K562 (cell line): ENCODE results near the gene SGTB. TPM values are rescaled to one million over a fixed set of nuclear protein-coding genes. Genes with fewer than 3 reads are reported as not detected.
A peak's percentile ranks its signal among the peaks of the same experiment; 100 is the strongest.

Source experiments
- ARID3B ChIP-seq: fragments of 250-450 bp; sonication (Bioruptor Pico); IDR thresholded peaks from 2 replicates; pipeline ENCODE4 v1.4.0; 2020; ENCODE audit warnings: borderline replicate concordance
- IRF1 ChIP-seq: sonication (generic); formaldehyde crosslinking; IDR thresholded peaks from 2 replicates; pipeline ENCODE4 v1.8.0; 2022; ENCODE audit warnings: missing genetic modification reagents, mild to moderate bottlenecking, borderline replicate concordance
- JUN ChIP-seq, 2 experiments: sonication (generic) in 1 of 2; formaldehyde crosslinking in 1 of 2; IDR thresholded peaks; 2 replicates each; pipeline versions ENCODE4 v1.6.1 to v1.8.0; 2012 to 2022; ENCODE audit warnings: borderline replicate concordance in 2 of 2, mild to moderate bottlenecking in 2 of 2, improper control_type of control experiment in 1 of 2, low read depth in 1 of 2, low read length in 1 of 2, missing genetic modification reagents in 1 of 2
- L3MBTL2 ChIP-seq: fragments of 450-650 bp; IDR thresholded peaks from 2 replicates; pipeline ENCODE4 v1.6.1; 2016; ENCODE audit warnings: mild to moderate bottlenecking, moderate library complexity
- MTA3 ChIP-seq: fragments of 450-650 bp; formaldehyde crosslinking; IDR thresholded peaks from 2 replicates; pipeline ENCODE4 v1.6.1; 2017; ENCODE audit warnings: mild to moderate bottlenecking, borderline replicate concordance
- NFYB ChIP-seq: IDR thresholded peaks from 2 replicates; pipeline ENCODE4 v1.6.1; 2011; ENCODE audit warnings: mild to moderate bottlenecking, moderate library complexity; ENCODE audit not compliant: insufficient read length; ENCODE audit errors: extremely low read depth
- NR3C1 ChIP-seq: sonication (generic); formaldehyde crosslinking; IDR thresholded peaks from 2 replicates; pipeline ENCODE4 v1.8.1; 2022; ENCODE audit warnings: missing genetic modification reagents
- NRF1 ChIP-seq, 2 experiments: fragments of 450-650 bp; IDR thresholded peaks in 1 of 2; conservative IDR thresholded peaks in 1 of 2; 2 replicates each; pipeline ENCODE4 v1.6.1; 2014; ENCODE audit warnings: mild to moderate bottlenecking in 2 of 2
- SNRNP70 ChIP-seq: fragments of 200-400 bp; formaldehyde crosslinking; optimal IDR thresholded peaks from 2 replicates; pipeline ENCODE3; 2017; ENCODE audit warnings: low read depth, low read length
- TGIF2 ChIP-seq: sonication (generic); formaldehyde crosslinking; IDR thresholded peaks from 2 replicates; pipeline ENCODE4 v1.8.1; 2022; ENCODE audit warnings: mild to moderate bottlenecking, missing genetic modification reagents, moderate library complexity
- YY1 ChIP-seq, 3 experiments: IDR thresholded peaks; 2 replicates each; pipeline ENCODE4 v1.6.1; 2011; ENCODE audit warnings: low read length in 2 of 3, mild to moderate bottlenecking in 2 of 3, moderate library complexity in 2 of 3, borderline replicate concordance in 1 of 3, control low read depth in 1 of 3, low read depth in 1 of 3; ENCODE audit not compliant: insufficient read depth in 3 of 3, insufficient replicate concordance in 2 of 3, control insufficient read depth in 1 of 3, insufficient read length in 1 of 3; ENCODE audit errors: extremely low read depth in 1 of 3
- ZBTB7A ChIP-seq: IDR thresholded peaks from 2 replicates; pipeline ENCODE4 v1.6.1; 2011; ENCODE audit warnings: low read depth, mild to moderate bottlenecking, low read length, moderate library complexity, borderline replicate concordance; ENCODE audit not compliant: control insufficient read depth
- ZFX ChIP-seq: sonication (generic); formaldehyde crosslinking; IDR thresholded peaks from 2 replicates; pipeline ENCODE4 v1.8.0; 2022; ENCODE audit warnings: mild to moderate bottlenecking, missing genetic modification reagents, moderate library complexity
- ZNF140 ChIP-seq: fragments of 250-450 bp; sonication (Bioruptor Pico); IDR thresholded peaks from 2 replicates; pipeline ENCODE4 v1.8.0; 2021; ENCODE audit warnings: moderate library complexity, mild to moderate bottlenecking, inconsistent platforms
- ZNF507 ChIP-seq: conservative IDR thresholded peaks from 2 replicates; pipeline ENCODE4 v1.6.1; 2017; ENCODE audit warnings: missing genetic modification characterization, missing compliant biosample characterization
- ZNF76 ChIP-seq: fragments of 250-450 bp; sonication (Bioruptor Pico); IDR thresholded peaks from 2 replicates; pipeline ENCODE4 v1.4.0; 2020; ENCODE audit warnings: mild to moderate bottlenecking, moderate library complexity, borderline replicate concordance
- polyA plus RNA-seq, 8 experiments: library from polyadenylated mRNA; depleted of rRNA in 4 of 8; stranded (reverse) in 5 of 8; unstranded in 3 of 8; fragments of >200 nt; fragmentation: Nextera tagmentation in 2 of 8; fragmentation: Illumina TruSeq in 1 of 8; extraction: Ambion mirVana in 2 of 8; extraction: Trizol in 1 of 8; gene quantifications; 2 replicates each; pipeline versions ENCODE4 v1.2.1 to v1.2.3, GENCODE V29; 2011 to 2014; ENCODE audit warnings: inconsistent platforms in 1 of 8, missing spikeins in 1 of 8
- total RNA-seq, 7 experiments: library from RNA; depleted of rRNA in 6 of 7; stranded (reverse); fragments of >200 nt in 6 of 7; fragmentation: Illumina TruSeq in 2 of 7; extraction: Trizol in 2 of 7; gene quantifications; 2 replicates each; pipeline versions ENCODE4 v1.2.1 to v1.2.3, GENCODE V29; 2011 to 2021; ENCODE audit warnings: low replicate concordance in 1 of 7
- TF ChIP-seq, protein P1 (sequence below): fragments of 450-650 bp; IDR thresholded peaks from 2 replicates; pipeline ENCODE4 v1.6.1; 2018; ENCODE audit not compliant: partially characterized antibody
- TF ChIP-seq, protein P2 (sequence below): fragments of 250-450 bp; sonication (Bioruptor Pico); IDR thresholded peaks from 2 replicates; pipeline ENCODE4 v1.8.0; 2021; ENCODE audit warnings: borderline replicate concordance, mild to moderate bottlenecking, moderate library complexity; ENCODE audit not compliant: poor library complexity, severe bottlenecking

Gene SGTB
- total and polyA plus RNA-seq, 9 of the 15 experiments (the other 6 are each of a cell fraction or from before 2014, with no cell fraction given) = 1.3 to 8.4 (median 4.8) TPM

GRCh38 chr5:65624025-65624570, 97.8 kb downstream of the SGTB start, which contains the start of gene TRIM23 (continued):
- TF ChIP-seq NR3C1 (CRISPR knock-in tag) (no peak), ZFX (CRISPR knock-in tag) (peak; percentile 53), NFYB (no peak), MTA3 (0 out of 2 replicates have a peak, but pooled peaks have one; percentile 24), ZNF507 (tag) (no peak), TGIF2 (CRISPR knock-in tag) (no peak), NRF1 (conservative IDR thresholded peaks at IDR 0.05 in 1 of 2, IDR thresholded peaks at IDR 0.05 in 1 of 2) (peak; percentile 97 to 98), SNRNP70 (no peak), L3MBTL2 (peak; percentile 77), IRF1 (no peak), YY1 (IDR thresholded peaks at IDR 0.05; ENCODE audit: borderline replicate concordance in 1 of 3, control insufficient read depth in 1 of 3, extremely low read depth in 1 of 3, insufficient read depth in 3 of 3, insufficient read length in 1 of 3, insufficient replicate concordance in 2 of 3, low read depth in 1 of 3, low read length in 2 of 3) (peak in 2 of 3 experiments; percentile 52 to 53), ZNF76 (peak; percentile 14; the same call in 1 of the 2 replicates), JUN (IDR thresholded peaks at IDR 0.05; ENCODE audit: borderline replicate concordance, low read depth, low read length) (no peak; the same call in 1 of the 2 replicates), JUN (CRISPR knock-in tag; IDR thresholded peaks at IDR 0.05; ENCODE audit: borderline replicate concordance) (peak; percentile 81; the same call in 1 of the 2 replicates), ZNF140 (no peak), ZBTB7A (peak; percentile 27; the same call in 1 of the 2 replicates), ARID3B (CRISPR knock-in tag) (no peak)
- TF ChIP-seq, protein P1, sequence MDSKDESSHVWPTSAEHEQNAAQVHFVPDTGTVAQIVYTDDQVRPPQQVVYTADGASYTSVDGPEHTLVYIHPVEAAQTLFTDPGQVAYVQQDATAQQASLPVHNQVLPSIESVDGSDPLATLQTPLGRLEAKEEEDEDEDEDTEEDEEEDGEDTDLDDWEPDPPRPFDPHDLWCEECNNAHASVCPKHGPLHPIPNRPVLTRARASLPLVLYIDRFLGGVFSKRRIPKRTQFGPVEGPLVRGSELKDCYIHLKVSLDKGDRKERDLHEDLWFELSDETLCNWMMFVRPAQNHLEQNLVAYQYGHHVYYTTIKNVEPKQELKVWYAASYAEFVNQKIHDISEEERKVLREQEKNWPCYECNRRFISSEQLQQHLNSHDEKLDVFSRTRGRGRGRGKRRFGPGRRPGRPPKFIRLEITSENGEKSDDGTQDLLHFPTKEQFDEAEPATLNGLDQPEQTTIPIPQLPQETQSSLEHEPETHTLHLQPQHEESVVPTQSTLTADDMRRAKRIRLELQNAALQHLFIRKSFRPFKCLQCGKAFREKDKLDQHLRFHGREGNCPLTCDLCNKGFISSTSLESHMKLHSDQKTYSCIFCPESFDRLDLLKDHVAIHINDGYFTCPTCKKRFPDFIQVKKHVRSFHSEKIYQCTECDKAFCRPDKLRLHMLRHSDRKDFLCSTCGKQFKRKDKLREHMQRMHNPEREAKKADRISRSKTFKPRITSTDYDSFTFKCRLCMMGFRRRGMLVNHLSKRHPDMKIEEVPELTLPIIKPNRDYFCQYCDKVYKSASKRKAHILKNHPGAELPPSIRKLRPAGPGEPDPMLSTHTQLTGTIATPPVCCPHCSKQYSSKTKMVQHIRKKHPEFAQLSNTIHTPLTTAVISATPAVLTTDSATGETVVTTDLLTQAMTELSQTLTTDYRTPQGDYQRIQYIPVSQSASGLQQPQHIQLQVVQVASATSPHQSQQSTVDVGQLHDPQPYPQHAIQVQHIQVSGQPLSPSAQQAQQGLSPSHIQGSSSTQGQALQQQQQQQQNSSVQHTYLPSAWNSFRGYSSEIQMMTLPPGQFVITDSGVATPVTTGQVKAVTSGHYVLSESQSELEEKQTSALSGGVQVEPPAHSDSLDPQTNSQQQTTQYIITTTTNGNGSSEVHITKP = no peak
- TF ChIP-seq, protein P2, sequence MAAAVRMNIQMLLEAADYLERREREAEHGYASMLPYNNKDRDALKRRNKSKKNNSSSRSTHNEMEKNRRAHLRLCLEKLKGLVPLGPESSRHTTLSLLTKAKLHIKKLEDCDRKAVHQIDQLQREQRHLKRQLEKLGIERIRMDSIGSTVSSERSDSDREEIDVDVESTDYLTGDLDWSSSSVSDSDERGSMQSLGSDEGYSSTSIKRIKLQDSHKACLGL (CRISPR knock-in tag) = no peak
